HEK293 (cell line): ENCODE measurements around the gene MEX3C.

Source experiments
- CTCF ChIA-PET: fragments of 350-600 bp; formaldehyde crosslinking; extraction: SDS; loops from one replicate; lab custom pipeline; 2021; ENCODE audit warnings: antibody characterized with exemption; lab: Yijun Ruan, JAX
- POLR2A ChIA-PET: fragments of 300-600 bp; formaldehyde crosslinking; extraction: SDS; loops from one replicate; lab custom pipeline; 2020; ENCODE audit warnings: antibody characterized with exemption, inconsistent platforms; lab: Yijun Ruan, JAX
- H3K27ac ChIP-seq: fragments of 200-500 bp; sonication (Bioruptor generic); 2 replicates; pipeline ENCODE4 v1.5.1; 2014; ENCODE audit warnings: low read depth, low read length, control low read depth, inconsistent platforms; ENCODE audit errors: extremely low read depth
- H3K36me3 ChIP-seq, 2 experiments: fragments of 200-500 bp in 1 of 2; sonication (Bioruptor generic) in 1 of 2; 1 replicate in 1 of 2; 2 replicates in 1 of 2; pipeline ENCODE4 v1.5.1; 2014 to 2017; ENCODE audit warnings: inconsistent platforms in 2 of 2, low read length in 2 of 2; ENCODE audit not compliant: control insufficient read depth in 2 of 2, insufficient read depth in 1 of 2
- H3K4me1 ChIP-seq: fragments of 200-500 bp; sonication (Bioruptor generic); 2 replicates; pipeline ENCODE4 v1.5.1; 2014; ENCODE audit warnings: mild to moderate bottlenecking, low read length, inconsistent platforms; ENCODE audit not compliant: control insufficient read depth, insufficient read depth
- H3K4me3 ChIP-seq: 2 replicates; pipeline ENCODE4 v1.5.1; 2011; ENCODE audit warnings: low read depth, mild to moderate bottlenecking, control low read depth, low read length, moderate library complexity
- H3K9me3 ChIP-seq: fragments of 200-500 bp; sonication (Bioruptor generic); 2 replicates; pipeline ENCODE4 v1.5.1; 2014; ENCODE audit warnings: low read depth, low read length, inconsistent platforms; ENCODE audit not compliant: control insufficient read depth, insufficient read depth
- OSR2 ChIP-seq: fragments of 450-650 bp; formaldehyde crosslinking; IDR thresholded peaks from 2 replicates; pipeline ENCODE4 v1.5.1; 2016; ENCODE audit warnings: missing biosample characterization, missing genetic modification characterization
- RBAK ChIP-seq: fragments of 450-650 bp; formaldehyde crosslinking; IDR thresholded peaks from 2 replicates; pipeline ENCODE4 v1.5.1; 2016; ENCODE audit warnings: missing biosample characterization, missing genetic modification characterization
- ZFP37 ChIP-seq: fragments of 450-650 bp; formaldehyde crosslinking; IDR thresholded peaks from 2 replicates; pipeline ENCODE4 v1.5.1; 2016; ENCODE audit warnings: missing biosample characterization, missing genetic modification characterization
- ZNF423 ChIP-seq: fragments of 450-650 bp; formaldehyde crosslinking; IDR thresholded peaks from 2 replicates; pipeline ENCODE4 v1.5.1; 2016; ENCODE audit warnings: missing biosample characterization, missing genetic modification characterization
- ZNF48 ChIP-seq: fragments of 450-650 bp; formaldehyde crosslinking; IDR thresholded peaks from 2 replicates; pipeline ENCODE4 v1.5.1; 2016; ENCODE audit warnings: missing biosample characterization, missing genetic modification characterization
- ZNF560 ChIP-seq: fragments of 450-650 bp; formaldehyde crosslinking; IDR thresholded peaks from 2 replicates; pipeline ENCODE4 v1.5.1; 2017; ENCODE audit warnings: missing biosample characterization, missing genetic modification characterization, borderline replicate concordance
- ZNF610 ChIP-seq: fragments of 450-650 bp; formaldehyde crosslinking; IDR thresholded peaks from 2 replicates; pipeline ENCODE4 v1.5.1; 2016; ENCODE audit warnings: missing biosample characterization, missing genetic modification characterization, borderline replicate concordance
- ZNF701 ChIP-seq: fragments of 450-650 bp; formaldehyde crosslinking; IDR thresholded peaks from 2 replicates; pipeline ENCODE4 v1.5.1; 2016; ENCODE audit warnings: missing biosample characterization, missing genetic modification characterization
- ZNF747 ChIP-seq: fragments of 450-650 bp; formaldehyde crosslinking; IDR thresholded peaks from 2 replicates; pipeline ENCODE4 v1.5.1; 2016; ENCODE audit warnings: missing biosample characterization, missing genetic modification characterization
- ZNF768 ChIP-seq: fragments of 450-650 bp; formaldehyde crosslinking; IDR thresholded peaks from 2 replicates; pipeline ENCODE4 v1.5.1; 2018; ENCODE audit warnings: missing biosample characterization, mild to moderate bottlenecking, missing genetic modification characterization
- TF ChIP-seq, protein P1 (sequence below): fragments of 450-650 bp; formaldehyde crosslinking; IDR thresholded peaks from 2 replicates; pipeline ENCODE4 v1.5.1; 2016; ENCODE audit warnings: missing biosample characterization, missing genetic modification characterization
- TF ChIP-seq, protein P2 (sequence below): fragments of 450-650 bp; formaldehyde crosslinking; IDR thresholded peaks from 2 replicates; pipeline ENCODE4 v1.5.1; 2017; ENCODE audit warnings: missing biosample characterization, missing genetic modification characterization
- TF ChIP-seq, protein P3 (sequence below): fragments of 450-650 bp; formaldehyde crosslinking; IDR thresholded peaks from 2 replicates; pipeline ENCODE4 v1.5.1; 2016; ENCODE audit warnings: missing biosample characterization, missing genetic modification characterization, low read depth
- TF ChIP-seq, protein P4 (sequence below): fragments of 450-650 bp; formaldehyde crosslinking; IDR thresholded peaks from 2 replicates; pipeline ENCODE4 v1.5.1; 2017; ENCODE audit warnings: missing biosample characterization, mild to moderate bottlenecking, missing genetic modification characterization, moderate library complexity

MEX3C gene

DNA sequence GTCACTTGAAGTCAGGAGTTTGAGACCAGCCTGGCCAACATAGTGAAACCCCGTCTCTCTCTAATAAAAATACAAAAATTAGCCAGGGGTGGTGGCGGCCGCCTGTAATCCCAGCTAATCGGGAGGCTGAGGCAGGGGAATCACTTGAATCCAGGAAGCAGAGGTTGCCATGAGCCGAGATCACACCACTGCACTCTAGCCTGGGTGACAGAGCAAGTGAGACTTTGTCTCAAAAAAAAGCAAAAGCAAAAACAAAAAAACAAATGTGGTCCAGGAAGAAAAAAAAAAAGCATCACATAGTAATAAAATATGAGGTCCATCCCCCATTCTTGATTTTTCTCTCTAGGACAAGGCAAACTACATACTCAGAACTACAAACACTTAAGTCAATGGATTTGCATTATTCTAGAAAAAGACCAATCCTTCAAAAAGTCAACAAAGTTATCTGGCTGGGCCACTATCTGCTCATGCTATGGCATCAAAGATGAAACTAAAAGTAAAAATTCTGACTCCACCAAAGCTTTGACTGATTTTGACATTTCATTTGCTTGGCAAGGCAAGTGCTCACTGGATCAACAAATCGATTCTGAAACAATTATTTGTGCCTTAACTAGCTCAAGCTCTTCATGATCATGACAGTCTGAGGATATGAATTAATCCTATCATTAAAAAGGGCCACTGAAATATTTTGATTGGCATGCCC is 28.4 kb downstream of the MEX3C start:
- CTCF ChIA-PET, result interaction anchor here (0.6 to 1.0 kb wide), 2 partner anchors 58 to 345 kb away, joined by 3 read pairs; no protein-coding TSS in a partner anchor

DNA sequence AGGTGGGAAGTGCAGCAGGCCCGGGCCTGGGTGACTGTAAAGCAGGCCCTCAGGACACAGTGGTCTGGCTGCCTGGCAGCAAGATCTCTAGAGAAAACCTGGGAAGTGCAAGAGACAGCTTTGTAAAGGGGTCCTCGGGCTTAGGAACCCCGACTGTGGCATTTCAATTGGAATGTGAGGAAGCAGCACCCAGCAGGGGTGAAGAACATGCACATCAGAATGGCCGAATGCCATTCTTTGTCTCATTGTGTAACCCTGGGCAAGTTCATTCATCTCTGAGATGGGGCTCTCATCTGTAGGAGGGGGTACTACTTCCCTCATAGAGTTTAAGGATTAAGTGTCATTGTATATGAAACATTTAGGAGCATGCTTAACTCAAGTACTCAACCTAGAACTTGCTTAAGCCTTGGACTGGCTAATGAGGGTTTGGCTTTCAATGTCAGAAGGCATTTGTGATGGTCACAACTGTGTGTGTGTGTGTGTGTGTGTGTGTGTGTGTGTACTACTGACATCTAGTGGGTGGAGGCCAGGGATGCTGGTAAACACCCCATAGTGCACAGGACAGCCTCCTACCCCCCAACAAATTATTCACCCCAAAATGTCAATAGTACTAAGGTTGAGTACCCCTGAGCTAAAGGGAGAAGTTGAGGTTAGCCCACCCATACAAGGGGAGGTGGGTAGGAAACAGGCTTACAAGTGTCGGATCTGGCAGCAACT is 29.3 kb downstream of the MEX3C start:
- no peaks in the 10 kb centered on the region for H3K4me1 ChIP-seq
- TF ChIP-seq OSR2 (no peak), ZNF48 (tag by site-specific recombination) (no peak), ZNF701 (no peak), ZNF768 (no peak), ZNF560 (tag by site-specific recombination) (no peak), ZNF423 (tag by site-specific recombination) (no peak), ZNF610 (tag by site-specific recombination) (no peak), RBAK (tag by site-specific recombination) (no peak)
- TF ChIP-seq, protein P1, sequence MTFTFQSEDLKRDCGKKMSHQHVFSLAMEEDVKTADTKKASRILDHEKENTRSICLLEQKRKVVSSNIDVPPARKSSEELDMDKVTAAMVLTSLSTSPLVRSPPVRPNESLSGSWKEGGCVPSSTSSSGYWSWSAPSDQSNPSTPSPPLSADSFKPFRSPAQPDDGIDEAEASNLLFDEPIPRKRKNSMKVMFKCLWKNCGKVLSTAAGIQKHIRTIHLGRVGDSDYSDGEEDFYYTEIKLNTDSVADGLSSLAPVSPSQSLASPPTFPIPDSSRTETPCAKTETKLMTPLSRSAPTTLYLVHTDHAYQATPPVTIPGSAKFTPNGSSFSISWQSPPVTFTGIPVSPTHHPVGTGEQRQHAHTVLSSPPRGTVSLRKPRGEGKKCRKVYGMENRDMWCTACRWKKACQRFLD (tag by site-specific recombination), result no peak
- TF ChIP-seq, protein P2, sequence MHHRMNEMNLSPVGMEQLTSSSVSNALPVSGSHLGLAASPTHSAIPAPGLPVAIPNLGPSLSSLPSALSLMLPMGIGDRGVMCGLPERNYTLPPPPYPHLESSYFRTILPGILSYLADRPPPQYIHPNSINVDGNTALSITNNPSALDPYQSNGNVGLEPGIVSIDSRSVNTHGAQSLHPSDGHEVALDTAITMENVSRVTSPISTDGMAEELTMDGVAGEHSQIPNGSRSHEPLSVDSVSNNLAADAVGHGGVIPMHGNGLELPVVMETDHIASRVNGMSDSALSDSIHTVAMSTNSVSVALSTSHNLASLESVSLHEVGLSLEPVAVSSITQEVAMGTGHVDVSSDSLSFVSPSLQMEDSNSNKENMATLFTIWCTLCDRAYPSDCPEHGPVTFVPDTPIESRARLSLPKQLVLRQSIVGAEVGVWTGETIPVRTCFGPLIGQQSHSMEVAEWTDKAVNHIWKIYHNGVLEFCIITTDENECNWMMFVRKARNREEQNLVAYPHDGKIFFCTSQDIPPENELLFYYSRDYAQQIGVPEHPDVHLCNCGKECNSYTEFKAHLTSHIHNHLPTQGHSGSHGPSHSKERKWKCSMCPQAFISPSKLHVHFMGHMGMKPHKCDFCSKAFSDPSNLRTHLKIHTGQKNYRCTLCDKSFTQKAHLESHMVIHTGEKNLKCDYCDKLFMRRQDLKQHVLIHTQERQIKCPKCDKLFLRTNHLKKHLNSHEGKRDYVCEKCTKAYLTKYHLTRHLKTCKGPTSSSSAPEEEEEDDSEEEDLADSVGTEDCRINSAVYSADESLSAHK (tag by site-specific recombination), result no peak
- TF ChIP-seq, all 188 proteins: peak for 0
- Histone ChIP-seq H3K4me3 (no peak overlapping the region), H3K36me3 (no peaks in the 10 kb centered on the region; a peak in 1 of 3 replicates), H3K27ac (no peak overlapping the region), H3K9me3 (no peaks in the 10 kb centered on the region)
- POLR2A ChIA-PET, result interaction anchor here (0.7 kb wide), 1 partner anchor 50 kb away, joined by 3 read pairs; no protein-coding TSS in a partner anchor
- CTCF ChIA-PET, result interaction anchor here (1.0 to 1.1 kb wide), 2 partner anchors 57 to 67 kb away, joined by 3 to 4 read pairs; no protein-coding TSS in a partner anchor

More for the DNA sequence above, 28.4 kb downstream of the MEX3C start:
- POLR2A ChIA-PET, result no interaction called here
- no peak overlapping the region for H3K4me3 ChIP-seq
- no peaks in the 10 kb centered on the region for H3K4me1 ChIP-seq
- H3K9me3 ChIP-seq, result no peaks in the 10 kb centered on the region
- H3K36me3 ChIP-seq, result no peaks in the 10 kb centered on the region; a peak in 2 of 3 replicates
- H3K27ac ChIP-seq, result no peak overlapping the region
- TF ChIP-seq ZNF747 (tag by site-specific recombination) (no peak), ZFP37 (tag by site-specific recombination) (no peak)
- TF ChIP-seq, protein P3, sequence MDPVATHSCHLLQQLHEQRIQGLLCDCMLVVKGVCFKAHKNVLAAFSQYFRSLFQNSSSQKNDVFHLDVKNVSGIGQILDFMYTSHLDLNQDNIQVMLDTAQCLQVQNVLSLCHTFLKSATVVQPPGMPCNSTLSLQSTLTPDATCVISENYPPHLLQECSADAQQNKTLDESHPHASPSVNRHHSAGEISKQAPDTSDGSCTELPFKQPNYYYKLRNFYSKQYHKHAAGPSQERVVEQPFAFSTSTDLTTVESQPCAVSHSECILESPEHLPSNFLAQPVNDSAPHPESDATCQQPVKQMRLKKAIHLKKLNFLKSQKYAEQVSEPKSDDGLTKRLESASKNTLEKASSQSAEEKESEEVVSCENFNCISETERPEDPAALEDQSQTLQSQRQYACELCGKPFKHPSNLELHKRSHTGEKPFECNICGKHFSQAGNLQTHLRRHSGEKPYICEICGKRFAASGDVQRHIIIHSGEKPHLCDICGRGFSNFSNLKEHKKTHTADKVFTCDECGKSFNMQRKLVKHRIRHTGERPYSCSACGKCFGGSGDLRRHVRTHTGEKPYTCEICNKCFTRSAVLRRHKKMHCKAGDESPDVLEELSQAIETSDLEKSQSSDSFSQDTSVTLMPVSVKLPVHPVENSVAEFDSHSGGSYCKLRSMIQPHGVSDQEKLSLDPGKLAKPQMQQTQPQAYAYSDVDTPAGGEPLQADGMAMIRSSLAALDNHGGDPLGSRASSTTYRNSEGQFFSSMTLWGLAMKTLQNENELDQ (tag by site-specific recombination), result no peak
- TF ChIP-seq, protein P4, sequence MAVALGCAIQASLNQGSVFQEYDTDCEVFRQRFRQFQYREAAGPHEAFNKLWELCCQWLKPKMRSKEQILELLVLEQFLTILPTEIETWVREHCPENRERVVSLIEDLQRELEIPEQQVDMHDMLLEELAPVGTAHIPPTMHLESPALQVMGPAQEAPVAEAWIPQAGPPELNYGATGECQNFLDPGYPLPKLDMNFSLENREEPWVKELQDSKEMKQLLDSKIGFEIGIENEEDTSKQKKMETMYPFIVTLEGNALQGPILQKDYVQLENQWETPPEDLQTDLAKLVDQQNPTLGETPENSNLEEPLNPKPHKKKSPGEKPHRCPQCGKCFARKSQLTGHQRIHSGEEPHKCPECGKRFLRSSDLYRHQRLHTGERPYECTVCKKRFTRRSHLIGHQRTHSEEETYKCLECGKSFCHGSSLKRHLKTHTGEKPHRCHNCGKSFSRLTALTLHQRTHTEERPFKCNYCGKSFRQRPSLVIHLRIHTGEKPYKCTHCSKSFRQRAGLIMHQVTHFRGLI (tag by site-specific recombination), result no peak
